Inferior parietal cortex (tissue), 1 donor: Measurements from ENCODE around the gene IAH1.
A peak's percentile ranks its signal among the peaks of the same experiment; 100 is the strongest.

Experiments used
- DNase-seq: peaks from one replicate; pipeline ENCODE4 v3.0.0-alpha.2; 2016; ENCODE audit errors: extremely low spot score

Gene IAH1

DNA sequence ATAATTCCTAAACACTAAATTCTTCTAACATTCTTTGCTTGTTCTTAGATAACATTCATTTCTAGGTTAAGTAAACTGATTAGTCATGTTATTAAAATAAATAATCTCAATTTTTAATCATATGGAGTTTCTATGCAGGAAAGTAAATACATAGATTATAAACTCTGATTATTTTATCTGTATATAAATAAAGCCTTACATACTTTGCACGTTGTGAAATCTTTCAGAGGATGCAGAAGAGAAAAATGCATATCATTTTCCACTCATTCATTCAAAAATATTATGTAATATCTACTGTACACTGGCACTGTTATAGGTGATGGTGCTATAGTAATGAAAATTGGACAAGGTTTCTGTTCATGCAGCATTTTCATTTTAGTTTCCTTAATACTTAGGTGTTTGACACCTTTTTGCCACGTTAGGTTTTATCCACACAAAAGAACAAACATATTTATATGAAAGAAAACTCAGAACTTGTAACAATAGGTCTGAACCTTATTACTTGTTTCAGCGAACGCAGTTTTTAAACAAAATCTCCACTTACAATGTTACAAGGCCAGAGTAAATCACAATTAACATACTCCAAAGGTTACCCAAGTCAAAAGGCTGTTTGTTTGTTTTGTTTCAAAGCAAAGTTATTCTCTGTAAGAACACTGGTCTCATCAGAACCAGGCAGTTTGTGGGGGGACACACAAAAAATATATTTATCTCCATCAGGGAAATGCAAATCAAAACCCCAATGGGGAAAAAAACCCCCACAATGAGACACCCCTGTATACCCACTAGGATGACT lies 53.8 kb downstream of the IAH1 start:
- DNase-seq = no peak

- DNase-seq = no peak
Measured at GRCh38 chr2:9532421-9532820, 58.1 kb downstream of the IAH1 start.

- no peak for DNase-seq
Measured at GRCh38 chr2:9533663-9534062, 59.3 kb downstream of the IAH1 start.

GRCh38 chr2:9535177-9535576 lies 60.8 kb downstream of the IAH1 start:
- DNase-seq = no peak

GRCh38 chr2:9536504-9536903 lies 62.2 kb downstream of the IAH1 start:
- DNase-seq = no peak

DNA sequence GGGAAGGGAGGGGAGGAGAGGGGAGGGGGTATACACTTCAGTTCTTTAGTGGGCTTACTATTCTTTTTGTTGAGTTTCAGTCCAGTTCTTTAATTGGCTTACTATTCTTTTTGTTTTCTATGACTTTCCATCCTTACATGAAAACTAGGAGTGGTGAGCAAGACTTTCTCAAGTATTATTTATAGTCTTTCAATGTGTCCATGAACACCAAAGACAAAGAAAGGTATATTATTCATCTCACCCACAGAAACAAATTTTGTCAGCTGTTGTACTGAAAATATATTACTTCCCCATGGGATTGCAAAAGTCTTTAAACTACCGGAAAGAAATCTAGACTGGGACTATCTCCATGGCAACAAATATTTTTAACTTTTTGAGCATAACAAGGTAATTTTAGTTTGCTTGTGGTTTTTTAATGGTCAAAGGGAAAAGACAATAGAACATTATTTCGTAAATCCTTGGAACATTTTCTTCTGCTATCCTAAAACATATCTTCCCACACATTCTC lies 63.7 kb downstream of the IAH1 start:
- peak; percentile 47 for DNase-seq
